Kidney capillary endothelial cell (primary cell): Measurements from ENCODE around the gene TTLL5.
A peak's percentile ranks its signal among the peaks of the same experiment; 100 is the strongest.
"Not testable (repeated sequence)": the region's sequence is repeated elsewhere in the genome, so short reads cannot be mapped to it uniquely, and the experiment has no call there.

Experiments used
- DNase-seq: peaks from one replicate; pipeline ENCODE4 v3.0.0-alpha.2; 2018; ENCODE audit warnings: low spot score

TTLL5 gene

DNA sequence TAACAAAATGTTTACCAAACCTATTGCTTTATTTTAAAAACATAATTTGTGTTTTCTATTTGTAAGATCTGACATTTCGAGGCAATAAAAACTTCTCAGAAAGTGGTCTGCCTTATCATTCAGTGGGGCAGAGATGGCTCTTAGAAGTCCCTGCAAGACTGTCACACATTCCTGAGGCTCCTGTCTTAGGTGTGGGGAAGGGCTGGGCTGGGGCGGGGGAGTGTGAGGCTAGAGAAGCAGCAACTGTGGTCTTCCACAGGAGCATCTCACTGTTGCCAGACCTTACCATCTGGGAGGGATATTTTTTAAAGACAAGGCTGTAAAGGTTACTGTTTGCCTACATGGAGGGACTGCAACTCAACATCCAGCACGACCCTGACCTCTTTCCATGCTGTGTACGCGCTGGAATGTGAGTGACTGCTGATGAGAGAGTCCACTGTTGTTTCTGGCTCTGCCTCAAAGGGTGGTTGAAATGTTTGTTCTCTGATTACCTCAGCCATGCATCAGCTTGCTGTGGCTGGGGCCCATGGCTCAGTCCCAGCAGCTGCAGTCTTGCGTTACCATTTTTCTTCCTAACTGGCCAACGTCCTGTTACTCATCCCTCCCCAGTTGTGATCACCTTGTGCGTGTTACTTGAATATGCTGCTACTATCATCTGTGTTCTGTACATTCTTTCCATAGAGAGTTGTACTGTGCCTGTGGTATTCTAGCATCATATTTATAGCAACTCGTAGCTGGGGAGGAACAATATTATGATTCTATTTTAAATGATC lies 12.8 kb upstream of the TTLL5 start:
- DNase-seq = no peak

DNA sequence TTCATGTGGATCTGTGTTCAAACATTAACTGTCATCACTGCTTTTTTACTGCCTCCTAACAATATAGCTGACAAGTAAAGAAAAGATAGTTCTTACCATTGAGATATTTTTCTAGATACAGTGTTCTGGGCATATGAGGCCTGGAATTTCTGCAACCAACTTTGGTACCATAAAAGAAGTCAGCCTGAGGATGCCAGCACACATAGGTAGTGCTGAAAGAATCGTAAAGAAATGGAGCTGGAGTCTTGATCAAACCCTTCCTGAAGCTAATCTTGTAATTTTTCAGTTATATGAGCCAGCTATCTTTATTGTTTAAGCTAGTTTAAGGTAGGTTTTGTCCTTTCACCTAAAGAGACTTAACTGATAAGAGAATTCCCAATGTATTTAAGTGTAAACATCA lies 11.7 kb upstream of the TTLL5 start:
- no peak for DNase-seq

GRCh38 chr14:75649773-75650172 lies 11.3 kb upstream of the TTLL5 start:
- no peak for DNase-seq

GRCh38 chr14:75650253-75651058 lies 10.6 kb upstream of the TTLL5 start:
- DNase-seq = no peak

DNA sequence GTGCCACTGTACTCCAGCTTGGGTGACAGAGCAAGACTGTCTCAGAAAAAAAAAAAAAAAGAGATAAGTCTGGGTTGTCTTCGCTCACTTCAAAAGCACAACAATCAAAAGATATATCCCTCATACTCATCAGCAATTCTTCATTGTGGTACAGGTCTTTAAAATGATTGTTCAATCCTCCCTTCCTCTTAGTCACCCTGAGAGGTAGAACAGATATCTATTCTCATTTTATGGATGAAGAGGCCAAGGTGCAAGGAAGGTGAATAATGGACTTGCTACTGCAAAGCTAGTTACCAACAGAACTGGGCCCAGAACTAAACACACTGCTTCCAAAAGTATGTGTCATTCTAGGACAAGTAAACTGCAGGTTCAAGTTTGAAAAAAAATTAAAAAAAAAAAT lies 7.5 kb upstream of the TTLL5 start:
- no peak for DNase-seq

- peak; percentile 51 for DNase-seq
Measured at GRCh38 chr14:75654127-75654732, 6.8 kb upstream of the TTLL5 start.

- no peak for DNase-seq
Measured at GRCh38 chr14:75655235-75655634, 5.8 kb upstream of the TTLL5 start.

DNA sequence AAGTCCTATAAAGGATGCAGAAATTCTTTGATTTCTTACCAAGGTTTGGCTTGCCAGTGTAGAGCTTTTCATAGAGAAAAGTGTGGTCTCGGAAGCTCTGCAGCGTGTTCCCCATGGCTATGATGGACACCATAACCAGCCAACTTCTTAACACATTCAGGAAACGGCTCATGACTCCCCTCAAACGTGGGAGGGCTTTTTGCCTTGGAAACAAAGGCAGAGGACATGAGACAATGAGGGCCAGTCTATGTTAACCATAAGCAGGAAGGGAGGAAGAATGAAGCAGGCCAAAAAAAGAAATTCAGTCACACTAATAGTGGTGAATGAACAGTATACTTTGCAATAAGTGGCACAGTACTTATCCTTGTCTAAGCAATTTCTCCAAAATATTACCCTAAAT lies 3.7 kb upstream of the TTLL5 start:
- DNase-seq = no peak

GRCh38 chr14:75658957-75659356 lies 2.1 kb upstream of the TTLL5 start:
- no peak for DNase-seq

- DNase-seq = no peak
Measured at GRCh38 chr14:75660238-75660629, 812 bp upstream of the TTLL5 start.

- DNase-seq = no peak
Measured at GRCh38 chr14:75661499-75661814, 411 bp downstream of the TTLL5 start.

DNA sequence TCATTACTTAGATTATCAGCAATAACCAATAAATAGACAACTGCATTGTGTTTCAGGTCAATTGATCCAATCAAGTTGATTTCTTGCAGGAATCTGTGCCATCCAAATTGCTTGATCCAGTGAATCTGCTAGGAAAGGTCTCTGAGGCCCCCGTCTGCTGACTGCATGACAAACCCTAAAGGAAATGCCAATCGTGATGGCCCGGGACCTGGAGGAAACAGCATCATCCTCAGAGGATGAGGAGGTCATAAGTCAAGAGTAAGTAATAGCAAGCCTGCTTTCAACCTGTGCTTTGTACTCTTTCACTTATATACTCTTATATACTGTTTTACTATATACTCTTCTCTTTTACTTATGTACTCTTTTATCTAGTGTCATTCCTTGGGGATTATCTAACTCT lies 1.9 kb downstream of the TTLL5 start:
- DNase-seq = peak; percentile 90

- DNase-seq = no peak
Measured at GRCh38 chr14:75667099-75667765, 6.2 kb downstream of the TTLL5 start.

GRCh38 chr14:75672605-75673192 lies 11.7 kb downstream of the TTLL5 start:
- DNase-seq = no peak

DNA sequence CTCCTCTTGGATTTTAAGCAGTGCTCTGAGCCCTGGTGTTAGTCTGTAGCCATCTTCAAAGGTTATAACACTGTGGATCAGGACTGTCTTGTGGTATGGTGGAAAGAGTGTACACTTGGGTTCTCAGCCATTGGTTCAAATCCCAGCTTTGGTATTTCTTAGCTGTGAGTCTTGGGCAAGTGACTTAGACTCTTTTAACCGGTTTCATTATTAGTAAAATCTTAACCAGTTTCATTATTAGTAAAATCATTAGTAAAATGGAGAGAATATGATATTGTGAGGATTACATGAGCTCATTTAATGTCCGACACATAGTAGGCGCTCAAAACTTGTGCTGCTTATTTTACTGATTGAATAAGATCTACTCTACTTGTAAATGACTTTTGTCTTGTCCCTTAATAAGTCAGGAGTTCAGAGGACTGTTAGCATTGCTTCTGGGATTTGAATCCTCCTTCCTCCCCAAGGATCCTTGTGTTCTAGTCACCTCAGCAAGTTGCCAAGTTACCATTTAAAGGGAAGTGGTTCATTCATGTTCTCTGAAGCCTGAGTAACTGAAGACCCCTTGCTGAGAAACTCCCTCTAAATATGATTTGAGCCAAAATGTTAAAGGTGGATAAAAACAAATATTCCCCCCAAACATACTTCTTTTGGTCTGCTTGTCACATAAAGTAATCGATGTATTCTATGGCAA lies 12.4 kb downstream of the TTLL5 start:
- no peak for DNase-seq

DNA sequence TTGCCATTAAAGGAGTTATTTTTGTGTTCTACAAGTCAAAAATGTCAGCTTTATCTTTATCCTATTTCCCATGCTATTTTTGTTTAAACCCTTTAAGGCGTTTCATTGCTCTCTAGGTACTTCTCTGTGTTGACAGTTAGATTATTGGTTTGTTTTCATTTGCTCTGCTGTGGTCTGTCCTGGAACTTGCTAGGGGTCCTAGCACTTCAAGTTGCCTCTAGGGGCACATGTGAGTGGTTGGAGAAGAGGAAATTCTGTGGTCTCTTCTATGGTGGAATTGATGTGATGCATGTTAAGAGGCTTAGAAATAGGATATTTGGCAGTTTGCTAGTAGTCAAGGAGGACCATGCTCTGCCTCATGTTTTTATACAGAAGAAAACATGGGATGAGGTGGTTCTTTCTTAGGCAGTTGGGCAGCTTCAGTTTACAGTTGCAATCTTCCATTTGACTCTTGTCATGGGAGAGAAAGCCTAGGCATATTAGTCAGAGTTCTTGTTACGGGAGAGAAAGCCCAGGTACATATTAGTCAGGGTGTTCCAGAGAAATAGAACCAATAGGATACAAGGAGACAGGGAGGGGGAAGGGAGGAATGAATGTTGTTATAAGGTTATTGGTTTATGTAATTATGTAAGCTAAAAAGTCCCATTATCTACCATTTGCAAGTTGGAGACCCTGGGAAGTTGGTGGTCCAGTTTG lies 14.4 kb downstream of the TTLL5 start:
- no peak for DNase-seq

- DNase-seq = no peak
Measured at GRCh38 chr14:75685910-75686309, 24.9 kb downstream of the TTLL5 start.

DNA sequence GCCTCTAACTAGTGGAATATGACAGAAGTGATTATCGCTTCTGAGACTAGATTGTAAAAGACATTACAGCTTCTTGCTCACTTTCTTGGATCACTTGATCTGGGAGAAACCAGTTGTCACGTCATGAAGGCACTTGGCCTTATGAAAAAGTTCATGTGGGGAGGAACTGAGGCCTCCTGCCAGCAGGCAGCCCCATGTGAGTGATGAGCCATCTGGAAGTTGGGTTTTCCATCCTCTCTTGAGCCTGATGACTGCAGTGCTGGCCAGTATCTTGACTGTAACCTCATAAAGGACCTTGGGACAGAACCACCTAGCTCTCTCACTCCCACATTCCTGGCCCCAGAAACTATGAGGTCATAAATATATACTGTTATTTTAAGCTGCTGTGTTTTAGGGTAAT lies 28.0 kb downstream of the TTLL5 start:
- no peak for DNase-seq

DNA sequence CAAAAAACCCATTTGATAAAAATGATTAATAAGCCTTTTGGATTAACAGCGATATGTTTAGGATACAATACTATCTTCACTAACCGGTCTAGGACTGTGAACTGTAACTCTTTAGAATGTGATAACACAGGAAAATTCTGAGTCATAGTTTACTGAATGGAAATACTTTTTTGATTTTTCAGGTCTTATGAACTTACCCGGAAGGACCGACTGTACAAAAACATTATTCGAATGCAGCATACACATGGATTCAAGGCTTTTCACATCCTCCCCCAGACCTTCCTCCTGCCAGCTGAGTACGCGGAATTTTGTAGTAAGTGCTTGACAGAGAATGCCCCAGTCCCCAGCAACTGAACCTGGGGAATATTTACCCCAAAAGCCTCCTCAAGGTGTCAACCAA lies 29.0 kb downstream of the TTLL5 start:
- no peak for DNase-seq

DNA sequence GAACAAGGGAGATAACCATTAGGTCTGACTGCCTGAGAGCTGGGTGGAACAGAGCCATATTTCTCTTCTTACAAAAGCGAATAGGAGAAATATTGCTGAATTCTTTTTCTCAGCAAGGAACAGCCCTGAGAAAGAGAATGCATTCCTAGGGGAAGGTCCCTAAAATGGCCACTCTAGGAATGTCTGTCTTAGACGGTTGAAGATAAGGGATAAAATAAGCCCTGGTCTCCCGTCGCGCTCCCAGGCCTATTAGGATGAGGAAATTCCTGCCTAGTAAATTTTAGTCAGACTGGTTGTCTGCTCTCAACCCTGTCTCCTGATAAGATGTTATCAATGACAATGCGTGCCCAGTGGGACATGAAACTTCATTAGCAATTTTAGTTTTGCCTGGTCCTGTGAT lies 34.0 kb downstream of the TTLL5 start:
- DNase-seq = not testable (repeated sequence)

DNA sequence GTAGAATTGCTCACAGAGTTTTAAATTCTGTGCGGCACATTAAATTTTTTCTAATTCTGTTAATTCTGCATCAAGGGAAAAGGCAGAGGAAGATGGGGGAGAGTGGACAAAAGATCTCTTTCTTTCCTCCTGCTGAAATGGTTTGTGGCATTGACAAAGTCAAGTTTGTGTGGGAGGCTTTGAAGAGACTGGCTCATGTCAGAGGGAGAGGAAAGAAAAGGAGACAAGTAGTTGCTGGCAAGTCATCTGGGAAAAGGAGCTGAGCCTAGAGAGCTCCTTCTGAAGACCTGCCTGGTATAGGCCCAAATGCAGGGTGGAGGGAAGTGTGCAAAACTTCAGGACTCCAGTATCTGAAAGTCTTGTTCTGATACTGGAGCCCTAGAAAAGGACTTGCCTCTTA lies 36.3 kb downstream of the TTLL5 start:
- no peak for DNase-seq
